Measurements from ENCODE around the gene PAX3.

DNA sequence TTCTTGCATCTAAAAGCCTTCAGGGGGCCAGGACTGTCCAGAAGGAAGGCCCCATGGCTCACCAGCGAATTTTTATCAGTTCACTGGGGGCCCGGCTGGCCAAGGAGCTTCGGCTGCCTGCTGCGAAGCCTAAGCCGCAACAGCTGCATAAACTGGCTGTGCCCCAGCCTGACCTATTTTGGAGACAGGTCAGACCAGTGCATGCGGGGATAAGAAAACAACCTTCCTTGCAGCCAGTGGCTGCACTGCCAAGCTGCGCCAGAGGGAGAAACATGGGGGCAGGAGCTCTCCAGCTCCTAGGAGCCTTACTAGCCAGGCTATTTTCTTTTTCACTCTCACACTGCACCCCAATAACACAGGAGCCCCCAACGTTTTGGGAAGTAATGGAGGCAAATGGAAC lies 15.2 kb downstream of the PAX3 start:
- TF ChIP-seq, protein P1, sequence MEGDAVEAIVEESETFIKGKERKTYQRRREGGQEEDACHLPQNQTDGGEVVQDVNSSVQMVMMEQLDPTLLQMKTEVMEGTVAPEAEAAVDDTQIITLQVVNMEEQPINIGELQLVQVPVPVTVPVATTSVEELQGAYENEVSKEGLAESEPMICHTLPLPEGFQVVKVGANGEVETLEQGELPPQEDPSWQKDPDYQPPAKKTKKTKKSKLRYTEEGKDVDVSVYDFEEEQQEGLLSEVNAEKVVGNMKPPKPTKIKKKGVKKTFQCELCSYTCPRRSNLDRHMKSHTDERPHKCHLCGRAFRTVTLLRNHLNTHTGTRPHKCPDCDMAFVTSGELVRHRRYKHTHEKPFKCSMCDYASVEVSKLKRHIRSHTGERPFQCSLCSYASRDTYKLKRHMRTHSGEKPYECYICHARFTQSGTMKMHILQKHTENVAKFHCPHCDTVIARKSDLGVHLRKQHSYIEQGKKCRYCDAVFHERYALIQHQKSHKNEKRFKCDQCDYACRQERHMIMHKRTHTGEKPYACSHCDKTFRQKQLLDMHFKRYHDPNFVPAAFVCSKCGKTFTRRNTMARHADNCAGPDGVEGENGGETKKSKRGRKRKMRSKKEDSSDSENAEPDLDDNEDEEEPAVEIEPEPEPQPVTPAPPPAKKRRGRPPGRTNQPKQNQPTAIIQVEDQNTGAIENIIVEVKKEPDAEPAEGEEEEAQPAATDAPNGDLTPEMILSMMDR (IDR thresholded peaks at IDR 0.05) = no peak
- TF ChIP-seq POLR2A (IDR thresholded peaks at IDR 0.05) (no peak), POLR2AphosphoS5 (IDR thresholded peaks at IDR 0.05) (no peak), EP300 (IDR thresholded peaks at IDR 0.05; ENCODE audit: low read depth) (no peak)
